ENCODE data around the gene AOC1.
"Not testable (repeated sequence)": the region's sequence is repeated elsewhere in the genome, so short reads cannot be mapped to it uniquely, and the experiment has no call there.

Gene AOC1

GRCh38 chr7:150852371-150852905, at the start of gene AOC1:
TSS of gene AOC1 (plus strand) at chr7:150852517. CDS start at chr7:150856471, 3,954 bp downstream.
- no peak for DNase-seq (ENCODE audit: low spot score)

GRCh38 chr7:150803161-150803860, 49.0 kb upstream of the AOC1 start:
- no peak for DNase-seq (ENCODE audit: low spot score)

- DNase-seq (ENCODE audit: low spot score), result no peak
Measured at GRCh38 chr7:150804802-150805201, 47.5 kb upstream of the AOC1 start.

GRCh38 chr7:150805864-150806263, 46.5 kb upstream of the AOC1 start:
- no peak for DNase-seq (ENCODE audit: low spot score)

- DNase-seq (ENCODE audit: low spot score), result no peak
Measured at GRCh38 chr7:150806454-150806853, 45.9 kb upstream of the AOC1 start.

- peak; percentile 51 for DNase-seq (ENCODE audit: low spot score)
Measured at GRCh38 chr7:150806863-150807262, 45.5 kb upstream of the AOC1 start.

GRCh38 chr7:150807616-150808438, 44.5 kb upstream of the AOC1 start:
- DNase-seq (ENCODE audit: low spot score), result not testable (repeated sequence)

- DNase-seq (ENCODE audit: low spot score), result no peak
Measured at GRCh38 chr7:150814328-150815001, 37.9 kb upstream of the AOC1 start.

- DNase-seq (ENCODE audit: low spot score), result no peak
Measured at GRCh38 chr7:150818971-150819370, 33.3 kb upstream of the AOC1 start.

GRCh38 chr7:150820148-150820547, 32.2 kb upstream of the AOC1 start:
- DNase-seq (ENCODE audit: low spot score), result no peak

- DNase-seq (ENCODE audit: low spot score), result no peak
Measured at GRCh38 chr7:150820578-150821198, 31.6 kb upstream of the AOC1 start.

- no peak for DNase-seq (ENCODE audit: low spot score)
Measured at GRCh38 chr7:150823043-150823442, 29.3 kb upstream of the AOC1 start.

GRCh38 chr7:150823484-150824126, 28.7 kb upstream of the AOC1 start:
- no peak for DNase-seq (ENCODE audit: low spot score)

- no peak for DNase-seq (ENCODE audit: low spot score)
Measured at GRCh38 chr7:150824379-150825177, 27.7 kb upstream of the AOC1 start.

- DNase-seq (ENCODE audit: low spot score), result no peak
Measured at GRCh38 chr7:150826061-150826849, 26.1 kb upstream of the AOC1 start.

GRCh38 chr7:150828384-150828783, 23.9 kb upstream of the AOC1 start:
- no peak for DNase-seq (ENCODE audit: low spot score)

- no peak for DNase-seq (ENCODE audit: low spot score)
Measured at GRCh38 chr7:150829426-150829825, 22.9 kb upstream of the AOC1 start.

- DNase-seq (ENCODE audit: low spot score), result peak; percentile 74
Measured at GRCh38 chr7:150830937-150831336, 21.4 kb upstream of the AOC1 start.

- DNase-seq (ENCODE audit: low spot score), result no peak
Measured at GRCh38 chr7:150831851-150832250, 20.5 kb upstream of the AOC1 start.

GRCh38 chr7:150835019-150835418, 17.3 kb upstream of the AOC1 start:
- no peak for DNase-seq (ENCODE audit: low spot score)

All from HuH-7 (cell line).